GM12878 (cell line): ENCODE measurements around the gene PRPSAP2. TPM values are rescaled to one million over a fixed set of nuclear protein-coding genes. Genes with fewer than 3 reads are reported as not detected.
A peak's percentile ranks its signal among the peaks of the same experiment; 100 is the strongest.

Experiments used
- ATF3 ChIP-seq: IDR thresholded peaks from 2 replicates; pipeline ENCODE4 v1.6.1; 2011; ENCODE audit warnings: low read depth, mild to moderate bottlenecking, low read length, moderate library complexity, borderline replicate concordance; ENCODE audit errors: extremely low read depth
- BCL11A ChIP-seq: IDR thresholded peaks from 2 replicates; pipeline ENCODE4 v1.6.1; 2011; ENCODE audit warnings: low read depth, low read length
- DPF2 ChIP-seq: fragments of 450-650 bp; IDR thresholded peaks from 2 replicates; pipeline ENCODE4 v1.6.1; 2017; ENCODE audit warnings: mild to moderate bottlenecking
- FOXK2 ChIP-seq: fragments of 450-650 bp; IDR thresholded peaks from 2 replicates; pipeline ENCODE4 v1.6.1; 2017; ENCODE audit warnings: mild to moderate bottlenecking, moderate library complexity
- HCFC1 ChIP-seq: fragments of 150-350 bp; IDR thresholded peaks from 2 replicates; pipeline ENCODE4 v1.6.1; 2014; ENCODE audit warnings: low read length
- HDAC2 ChIP-seq: fragments of 200-600 bp; sonication (generic); IDR thresholded peaks from 2 replicates; pipeline ENCODE4 v1.6.1; 2017
- HDAC6 ChIP-seq: fragments of 200-600 bp; sonication (generic); IDR thresholded peaks from one replicate; pipeline ENCODE4 v1.8.0; 2017; ENCODE audit warnings: antibody characterized with exemption; ENCODE audit not compliant: unreplicated experiment
- IKZF1 ChIP-seq: fragments of 450-650 bp; conservative IDR thresholded peaks from 2 replicates; pipeline ENCODE4 v1.6.1; 2017; ENCODE audit warnings: antibody characterized with exemption, mild to moderate bottlenecking
- REST ChIP-seq: IDR thresholded peaks from 2 replicates; pipeline ENCODE4 v1.6.1; 2012; ENCODE audit warnings: mild to moderate bottlenecking, low read depth, low read length
- RUNX3 ChIP-seq: IDR thresholded peaks from 2 replicates; pipeline ENCODE4 v1.6.1; 2012; ENCODE audit warnings: low read length, inconsistent platforms
- SMC3 ChIP-seq: IDR thresholded peaks from 2 replicates; pipeline ENCODE4 v1.6.1; 2011; ENCODE audit warnings: low read length, improper control_type of control experiment, borderline replicate concordance
- SUZ12 ChIP-seq: fragments of 200-600 bp; sonication (generic); IDR thresholded peaks from one replicate; pipeline ENCODE4 v1.6.1; 2018; ENCODE audit warnings: antibody characterized with exemption, mild to moderate bottlenecking; ENCODE audit not compliant: unreplicated experiment
- TCF12 ChIP-seq: IDR thresholded peaks from 2 replicates; pipeline ENCODE4 v1.6.1; 2011; ENCODE audit warnings: low read depth, mild to moderate bottlenecking, low read length
- ZBED1 ChIP-seq: IDR thresholded peaks from 2 replicates; pipeline ENCODE4 v1.6.1; 2016; ENCODE audit warnings: borderline replicate concordance
- polyA plus RNA-seq, 11 experiments: library from polyadenylated mRNA; depleted of rRNA in 4 of 11; unstranded in 6 of 11; stranded (reverse) in 5 of 11; fragments of >200 nt; fragmentation: Nextera tagmentation in 4 of 11; fragmentation: Illumina TruSeq in 1 of 11; extraction: Ambion mirVana in 4 of 11; extraction: Trizol in 1 of 11; gene quantifications; 1 replicate in 1 of 11; 2 replicates in 10 of 11; pipeline versions ENCODE4 v1.2.1 to v1.2.3, GENCODE V29; 2011 to 2016; ENCODE audit warnings: inconsistent platforms in 2 of 11, missing spikeins in 2 of 11, low read depth in 1 of 11
- total RNA-seq, 4 experiments: library from RNA; depleted of rRNA in 3 of 4; stranded (reverse); fragments of >200 nt in 3 of 4; fragmentation: Illumina TruSeq in 1 of 4; extraction: Trizol in 1 of 4; gene quantifications; 2 replicates each; pipeline versions ENCODE4 v1.2.1 to v1.2.3, GENCODE V29; 2013 to 2021
- TF ChIP-seq, protein P1 (sequence below): fragments of 450-650 bp; formaldehyde crosslinking; IDR thresholded peaks from 2 replicates; pipeline ENCODE4 v1.5.0; 2022; ENCODE audit warnings: mild to moderate bottlenecking, missing genetic modification characterization
- TF ChIP-seq, protein P2 (sequence below): fragments of 450-650 bp; IDR thresholded peaks from 2 replicates; pipeline ENCODE4 v1.6.1; 2017; ENCODE audit warnings: low read depth, mild to moderate bottlenecking, moderate library complexity
- TF ChIP-seq, protein P3 (sequence below): fragments of 450-650 bp; formaldehyde crosslinking; IDR thresholded peaks from 2 replicates; pipeline ENCODE4 v1.4.0; 2020; ENCODE audit warnings: mild to moderate bottlenecking, moderate library complexity

The PRPSAP2 gene
- total and polyA plus RNA-seq, 10 of the 15 experiments (the other 5 are each of a cell fraction or from before 2014, with no cell fraction given): 33.2 to 102 (median 83.8) TPM

GRCh38 chr17:18961634-18962493 is 103.9 kb downstream of the PRPSAP2 start (continued):
- TF ChIP-seq REST (no peak), ATF3 (no peak), FOXK2 (no peak), SUZ12 (no peak), RUNX3 (peak; percentile 21; the same call in 1 of the 2 replicates), DPF2 (peak; percentile 45; the same call in 1 of the 2 replicates), HCFC1 (no peak), BCL11A (no peak), IKZF1 (peak; percentile 23; the same call in 1 of the 2 replicates), HDAC2 (no peak), ZBED1 (no peak), HDAC6 (no peak), TCF12 (no peak), SMC3 (0 out of 2 replicates have a peak, but pooled peaks have one; percentile 4)
- TF ChIP-seq, protein P1, sequence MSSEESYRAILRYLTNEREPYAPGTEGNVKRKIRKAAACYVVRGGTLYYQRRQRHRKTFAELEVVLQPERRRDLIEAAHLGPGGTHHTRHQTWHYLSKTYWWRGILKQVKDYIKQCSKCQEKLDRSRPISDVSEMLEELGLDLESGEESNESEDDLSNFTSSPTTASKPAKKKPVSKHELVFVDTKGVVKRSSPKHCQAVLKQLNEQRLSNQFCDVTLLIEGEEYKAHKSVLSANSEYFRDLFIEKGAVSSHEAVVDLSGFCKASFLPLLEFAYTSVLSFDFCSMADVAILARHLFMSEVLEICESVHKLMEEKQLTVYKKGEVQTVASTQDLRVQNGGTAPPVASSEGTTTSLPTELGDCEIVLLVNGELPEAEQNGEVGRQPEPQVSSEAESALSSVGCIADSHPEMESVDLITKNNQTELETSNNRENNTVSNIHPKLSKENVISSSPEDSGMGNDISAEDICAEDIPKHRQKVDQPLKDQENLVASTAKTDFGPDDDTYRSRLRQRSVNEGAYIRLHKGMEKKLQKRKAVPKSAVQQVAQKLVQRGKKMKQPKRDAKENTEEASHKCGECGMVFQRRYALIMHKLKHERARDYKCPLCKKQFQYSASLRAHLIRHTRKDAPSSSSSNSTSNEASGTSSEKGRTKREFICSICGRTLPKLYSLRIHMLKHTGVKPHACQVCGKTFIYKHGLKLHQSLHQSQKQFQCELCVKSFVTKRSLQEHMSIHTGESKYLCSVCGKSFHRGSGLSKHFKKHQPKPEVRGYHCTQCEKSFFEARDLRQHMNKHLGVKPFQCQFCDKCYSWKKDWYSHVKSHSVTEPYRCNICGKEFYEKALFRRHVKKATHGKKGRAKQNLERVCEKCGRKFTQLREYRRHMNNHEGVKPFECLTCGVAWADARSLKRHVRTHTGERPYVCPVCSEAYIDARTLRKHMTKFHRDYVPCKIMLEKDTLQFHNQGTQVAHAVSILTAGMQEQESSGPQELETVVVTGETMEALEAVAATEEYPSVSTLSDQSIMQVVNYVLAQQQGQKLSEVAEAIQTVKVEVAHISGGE (CRISPR knock-in tag): no peak
- TF ChIP-seq, protein P2, sequence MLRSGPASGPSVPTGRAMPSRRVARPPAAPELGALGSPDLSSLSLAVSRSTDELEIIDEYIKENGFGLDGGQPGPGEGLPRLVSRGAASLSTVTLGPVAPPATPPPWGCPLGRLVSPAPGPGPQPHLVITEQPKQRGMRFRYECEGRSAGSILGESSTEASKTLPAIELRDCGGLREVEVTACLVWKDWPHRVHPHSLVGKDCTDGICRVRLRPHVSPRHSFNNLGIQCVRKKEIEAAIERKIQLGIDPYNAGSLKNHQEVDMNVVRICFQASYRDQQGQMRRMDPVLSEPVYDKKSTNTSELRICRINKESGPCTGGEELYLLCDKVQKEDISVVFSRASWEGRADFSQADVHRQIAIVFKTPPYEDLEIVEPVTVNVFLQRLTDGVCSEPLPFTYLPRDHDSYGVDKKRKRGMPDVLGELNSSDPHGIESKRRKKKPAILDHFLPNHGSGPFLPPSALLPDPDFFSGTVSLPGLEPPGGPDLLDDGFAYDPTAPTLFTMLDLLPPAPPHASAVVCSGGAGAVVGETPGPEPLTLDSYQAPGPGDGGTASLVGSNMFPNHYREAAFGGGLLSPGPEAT: 0 out of 2 replicates have a peak, but pooled peaks have one; percentile 20
- TF ChIP-seq, protein P3, sequence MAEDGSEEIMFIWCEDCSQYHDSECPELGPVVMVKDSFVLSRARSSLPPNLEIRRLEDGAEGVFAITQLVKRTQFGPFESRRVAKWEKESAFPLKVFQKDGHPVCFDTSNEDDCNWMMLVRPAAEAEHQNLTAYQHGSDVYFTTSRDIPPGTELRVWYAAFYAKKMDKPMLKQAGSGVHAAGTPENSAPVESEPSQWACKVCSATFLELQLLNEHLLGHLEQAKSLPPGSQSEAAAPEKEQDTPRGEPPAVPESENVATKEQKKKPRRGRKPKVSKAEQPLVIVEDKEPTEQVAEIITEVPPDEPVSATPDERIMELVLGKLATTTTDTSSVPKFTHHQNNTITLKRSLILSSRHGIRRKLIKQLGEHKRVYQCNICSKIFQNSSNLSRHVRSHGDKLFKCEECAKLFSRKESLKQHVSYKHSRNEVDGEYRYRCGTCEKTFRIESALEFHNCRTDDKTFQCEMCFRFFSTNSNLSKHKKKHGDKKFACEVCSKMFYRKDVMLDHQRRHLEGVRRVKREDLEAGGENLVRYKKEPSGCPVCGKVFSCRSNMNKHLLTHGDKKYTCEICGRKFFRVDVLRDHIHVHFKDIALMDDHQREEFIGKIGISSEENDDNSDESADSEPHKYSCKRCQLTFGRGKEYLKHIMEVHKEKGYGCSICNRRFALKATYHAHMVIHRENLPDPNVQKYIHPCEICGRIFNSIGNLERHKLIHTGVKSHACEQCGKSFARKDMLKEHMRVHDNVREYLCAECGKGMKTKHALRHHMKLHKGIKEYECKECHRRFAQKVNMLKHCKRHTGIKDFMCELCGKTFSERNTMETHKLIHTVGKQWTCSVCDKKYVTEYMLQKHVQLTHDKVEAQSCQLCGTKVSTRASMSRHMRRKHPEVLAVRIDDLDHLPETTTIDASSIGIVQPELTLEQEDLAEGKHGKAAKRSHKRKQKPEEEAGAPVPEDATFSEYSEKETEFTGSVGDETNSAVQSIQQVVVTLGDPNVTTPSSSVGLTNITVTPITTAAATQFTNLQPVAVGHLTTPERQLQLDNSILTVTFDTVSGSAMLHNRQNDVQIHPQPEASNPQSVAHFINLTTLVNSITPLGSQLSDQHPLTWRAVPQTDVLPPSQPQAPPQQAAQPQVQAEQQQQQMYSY (CRISPR knock-in tag): no peak
